ENCODE results near the gene CHAT.

DNA sequence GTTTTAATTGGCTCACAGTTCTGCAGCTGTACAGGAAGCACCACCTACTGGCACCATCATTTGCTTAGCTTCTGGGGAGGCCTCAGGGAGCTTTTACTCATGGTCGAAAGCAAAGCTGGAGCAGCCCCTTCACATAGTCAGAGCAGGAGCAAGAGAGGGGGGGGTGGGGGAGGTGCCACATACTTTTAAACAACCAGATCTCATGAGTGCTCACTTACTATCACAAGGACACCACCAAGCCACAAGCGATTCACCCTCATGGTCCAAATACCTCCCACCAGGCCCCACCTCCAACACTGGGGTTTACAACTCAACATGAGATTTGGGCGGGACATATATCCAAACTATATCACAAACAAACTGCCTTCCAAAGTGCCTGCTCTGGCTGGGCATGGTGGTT, 35.4 kb upstream of the CHAT start:
- TF ChIP-seq, protein P1, sequence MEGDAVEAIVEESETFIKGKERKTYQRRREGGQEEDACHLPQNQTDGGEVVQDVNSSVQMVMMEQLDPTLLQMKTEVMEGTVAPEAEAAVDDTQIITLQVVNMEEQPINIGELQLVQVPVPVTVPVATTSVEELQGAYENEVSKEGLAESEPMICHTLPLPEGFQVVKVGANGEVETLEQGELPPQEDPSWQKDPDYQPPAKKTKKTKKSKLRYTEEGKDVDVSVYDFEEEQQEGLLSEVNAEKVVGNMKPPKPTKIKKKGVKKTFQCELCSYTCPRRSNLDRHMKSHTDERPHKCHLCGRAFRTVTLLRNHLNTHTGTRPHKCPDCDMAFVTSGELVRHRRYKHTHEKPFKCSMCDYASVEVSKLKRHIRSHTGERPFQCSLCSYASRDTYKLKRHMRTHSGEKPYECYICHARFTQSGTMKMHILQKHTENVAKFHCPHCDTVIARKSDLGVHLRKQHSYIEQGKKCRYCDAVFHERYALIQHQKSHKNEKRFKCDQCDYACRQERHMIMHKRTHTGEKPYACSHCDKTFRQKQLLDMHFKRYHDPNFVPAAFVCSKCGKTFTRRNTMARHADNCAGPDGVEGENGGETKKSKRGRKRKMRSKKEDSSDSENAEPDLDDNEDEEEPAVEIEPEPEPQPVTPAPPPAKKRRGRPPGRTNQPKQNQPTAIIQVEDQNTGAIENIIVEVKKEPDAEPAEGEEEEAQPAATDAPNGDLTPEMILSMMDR (IDR thresholded peaks at IDR 0.05 in 4 of 5, conservative IDR thresholded peaks at IDR 0.05 in 1 of 5) = no peak
- TF ChIP-seq POLR2A (IDR thresholded peaks at IDR 0.05) = no peak

All from gastrocnemius medialis (tissue), 4 donors.